ENCODE data around the gene KSR1.

GRCh38 chr17:27536781-27537180, 80.5 kb downstream of the KSR1 start:
- TF ChIP-seq CTCF (IDR thresholded peaks at IDR 0.05 in 4 of 5, conservative IDR thresholded peaks at IDR 0.05 in 1 of 5) (no peak), POLR2A (IDR thresholded peaks at IDR 0.05) (no peak)

Measured in gastrocnemius medialis (tissue), 4 donors.